ENCODE measurements around the gene NME5.

The NME5 gene

GRCh38 chr5:138129347-138129746, 9.9 kb downstream of the NME5 start:
- no peak overlapping the region for H3K27ac ChIP-seq (ENCODE audit: low read depth, low read length)
- H3K36me3 ChIP-seq (ENCODE audit: insufficient read depth, low read length) = no peaks in the 10 kb centered on the region
- no peaks in the 10 kb centered on the region for H3K4me1 ChIP-seq (ENCODE audit: insufficient read depth, low read length)
- no peak overlapping the region for H3K9ac ChIP-seq (ENCODE audit: low read length)
- no peaks in the 10 kb centered on the region for H3K27me3 ChIP-seq (ENCODE audit: control insufficient read depth in 1 of 2, insufficient read depth in 2 of 2, low read length in 2 of 2)
- H3K9me3 ChIP-seq (ENCODE audit: low read length) = no peaks in the 10 kb centered on the region
- no peak overlapping the region for H3K4me3 ChIP-seq (ENCODE audit: low read depth in 1 of 2, low read length in 2 of 2)

DNA sequence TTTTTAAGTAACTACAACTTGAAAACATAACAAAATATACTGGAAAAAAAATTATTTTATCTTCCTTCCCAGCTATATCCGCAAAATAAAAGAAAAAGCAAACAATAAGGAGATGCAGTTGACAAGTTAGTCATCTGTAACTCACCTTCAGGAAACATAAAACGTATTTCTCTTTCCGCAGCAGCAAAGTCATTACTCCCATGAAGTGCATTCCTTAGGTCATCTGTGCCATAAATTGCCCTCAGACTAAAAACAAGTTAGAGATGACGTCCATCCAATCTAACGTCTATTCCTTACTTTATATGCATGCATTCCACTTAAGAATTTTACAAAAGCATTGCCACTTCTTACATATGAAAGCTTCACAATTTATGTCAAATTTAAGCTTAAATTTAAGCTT, 10.9 kb downstream of the NME5 start:
- Histone ChIP-seq H3K9me3 (ENCODE audit: low read length) (no peaks in the 10 kb centered on the region), H3K9ac (ENCODE audit: low read length) (no peak overlapping the region), H3K27me3 (ENCODE audit: control insufficient read depth in 1 of 2, insufficient read depth in 2 of 2, low read length in 2 of 2) (no peaks in the 10 kb centered on the region), H3K4me1 (ENCODE audit: insufficient read depth, low read length) (no peaks in the 10 kb centered on the region), H3K36me3 (ENCODE audit: insufficient read depth, low read length) (no peaks in the 10 kb centered on the region), H3K27ac (ENCODE audit: low read depth, low read length) (no peak overlapping the region), H3K4me3 (ENCODE audit: low read depth in 1 of 2, low read length in 2 of 2) (no peak overlapping the region)

GRCh38 chr5:138115254-138115653, 24.0 kb downstream of the NME5 start:
- Histone ChIP-seq H3K4me3 (ENCODE audit: low read depth in 1 of 2, low read length in 2 of 2) (no peak overlapping the region), H3K9me3 (ENCODE audit: low read length) (no peaks in the 10 kb centered on the region), H3K27ac (ENCODE audit: low read depth, low read length) (no peak overlapping the region), H3K36me3 (ENCODE audit: insufficient read depth, low read length) (no peaks in the 10 kb centered on the region), H3K9ac (ENCODE audit: low read length) (no peak overlapping the region), H3K4me1 (ENCODE audit: insufficient read depth, low read length) (no peaks in the 10 kb centered on the region), H3K27me3 (ENCODE audit: control insufficient read depth in 1 of 2, insufficient read depth in 2 of 2, low read length in 2 of 2) (no peaks in the 10 kb centered on the region)

- no peak overlapping the region for H3K27ac ChIP-seq (ENCODE audit: low read depth, low read length)
- H3K4me1 ChIP-seq (ENCODE audit: insufficient read depth, low read length) = no peaks in the 10 kb centered on the region
- H3K9ac ChIP-seq (ENCODE audit: low read length) = no peak overlapping the region
- no peak overlapping the region for H3K4me3 ChIP-seq (ENCODE audit: low read depth in 1 of 2, low read length in 2 of 2)
- H3K27me3 ChIP-seq (ENCODE audit: control insufficient read depth in 1 of 2, insufficient read depth in 2 of 2, low read length in 2 of 2) = no peaks in the 10 kb centered on the region
- H3K36me3 ChIP-seq (ENCODE audit: insufficient read depth, low read length) = no peaks in the 10 kb centered on the region
- no peaks in the 10 kb centered on the region for H3K9me3 ChIP-seq (ENCODE audit: low read length)
Observed at GRCh38 chr5:138111937-138112336, 27.3 kb downstream of the NME5 start.

DNA sequence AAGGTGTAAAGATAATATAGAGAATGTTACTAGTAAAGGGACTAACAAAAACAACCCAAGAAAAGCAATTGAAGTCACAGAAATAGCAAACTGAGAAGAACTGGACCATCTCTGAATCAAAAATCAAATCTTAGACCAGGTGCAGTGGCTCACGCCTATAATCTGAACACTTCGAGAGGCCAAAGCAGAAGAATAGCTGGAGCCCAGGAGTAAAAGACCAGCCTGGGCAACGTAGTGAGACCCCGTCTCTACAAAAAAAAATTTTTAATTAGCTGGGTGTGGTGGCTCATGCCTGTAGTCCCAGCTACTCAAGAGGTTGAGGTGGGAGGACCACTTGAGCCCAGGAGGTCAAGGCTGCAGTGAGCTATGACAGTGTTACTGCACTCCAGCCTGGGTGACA, 28.0 kb downstream of the NME5 start:
- H3K4me3 ChIP-seq (ENCODE audit: low read depth in 1 of 2, low read length in 2 of 2) = no peak overlapping the region
- H3K27me3 ChIP-seq (ENCODE audit: control insufficient read depth in 1 of 2, insufficient read depth in 2 of 2, low read length in 2 of 2) = no peaks in the 10 kb centered on the region
- no peaks in the 10 kb centered on the region for H3K4me1 ChIP-seq (ENCODE audit: insufficient read depth, low read length)
- no peak overlapping the region for H3K9ac ChIP-seq (ENCODE audit: low read length)
- no peaks in the 10 kb centered on the region for H3K9me3 ChIP-seq (ENCODE audit: low read length)
- no peak overlapping the region for H3K27ac ChIP-seq (ENCODE audit: low read depth, low read length)
- no peaks in the 10 kb centered on the region for H3K36me3 ChIP-seq (ENCODE audit: insufficient read depth, low read length)

- no peaks in the 10 kb centered on the region for H3K36me3 ChIP-seq (ENCODE audit: insufficient read depth, low read length)
- H3K27me3 ChIP-seq (ENCODE audit: control insufficient read depth in 1 of 2, insufficient read depth in 2 of 2, low read length in 2 of 2) = no peaks in the 10 kb centered on the region
- no peak overlapping the region for H3K27ac ChIP-seq (ENCODE audit: low read depth, low read length)
- H3K9ac ChIP-seq (ENCODE audit: low read length) = no peak overlapping the region
- H3K9me3 ChIP-seq (ENCODE audit: low read length) = no peaks in the 10 kb centered on the region
- H3K4me1 ChIP-seq (ENCODE audit: insufficient read depth, low read length) = no peaks in the 10 kb centered on the region
- no peak overlapping the region for H3K4me3 ChIP-seq (ENCODE audit: low read depth in 1 of 2, low read length in 2 of 2)
Observed at GRCh38 chr5:138110266-138110963, 28.8 kb downstream of the NME5 start.

DNA sequence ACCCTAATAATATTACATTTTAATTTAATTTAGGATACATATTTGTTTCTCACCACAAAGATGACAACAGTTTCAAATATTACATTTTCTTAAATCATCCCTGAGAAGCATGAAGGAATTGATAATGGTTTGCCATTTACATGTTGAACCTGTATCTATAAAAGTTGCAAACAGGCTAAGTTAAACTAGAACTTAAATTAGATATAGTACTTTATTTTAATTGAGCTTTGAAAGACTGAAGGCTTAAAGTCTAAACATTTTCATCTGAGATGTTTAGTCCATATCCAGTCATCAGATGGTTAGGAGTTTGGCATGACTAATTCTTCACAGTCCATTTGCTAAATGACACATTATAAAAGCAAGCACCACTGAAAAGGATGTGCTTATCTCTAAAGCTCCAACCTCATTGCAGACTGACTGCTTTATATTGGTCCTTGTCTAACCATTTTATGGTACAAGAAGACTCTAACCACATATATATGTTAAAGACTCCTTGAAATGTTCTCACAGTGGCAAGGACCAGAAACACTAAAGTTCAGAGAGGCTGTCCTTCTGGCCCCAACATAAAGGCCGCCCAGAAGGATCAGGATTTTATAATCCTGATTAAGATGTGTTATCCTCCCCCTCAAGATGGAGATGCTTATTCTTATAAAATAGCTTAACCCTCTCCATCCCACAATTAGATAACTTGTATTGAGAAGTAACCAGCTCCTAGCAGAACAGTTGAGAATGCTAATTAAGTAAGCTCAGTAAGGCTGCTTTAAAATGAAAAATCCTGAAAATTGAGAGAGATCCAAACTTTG, 29.6 kb downstream of the NME5 start:
- Histone ChIP-seq H3K36me3 (ENCODE audit: insufficient read depth, low read length) (no peaks in the 10 kb centered on the region), H3K4me1 (ENCODE audit: insufficient read depth, low read length) (no peaks in the 10 kb centered on the region), H3K4me3 (ENCODE audit: low read depth in 1 of 2, low read length in 2 of 2) (no peak overlapping the region), H3K27me3 (ENCODE audit: control insufficient read depth in 1 of 2, insufficient read depth in 2 of 2, low read length in 2 of 2) (no peaks in the 10 kb centered on the region), H3K27ac (ENCODE audit: low read depth, low read length) (no peak overlapping the region), H3K9ac (ENCODE audit: low read length) (no peak overlapping the region), H3K9me3 (ENCODE audit: low read length) (no peaks in the 10 kb centered on the region)

DNA sequence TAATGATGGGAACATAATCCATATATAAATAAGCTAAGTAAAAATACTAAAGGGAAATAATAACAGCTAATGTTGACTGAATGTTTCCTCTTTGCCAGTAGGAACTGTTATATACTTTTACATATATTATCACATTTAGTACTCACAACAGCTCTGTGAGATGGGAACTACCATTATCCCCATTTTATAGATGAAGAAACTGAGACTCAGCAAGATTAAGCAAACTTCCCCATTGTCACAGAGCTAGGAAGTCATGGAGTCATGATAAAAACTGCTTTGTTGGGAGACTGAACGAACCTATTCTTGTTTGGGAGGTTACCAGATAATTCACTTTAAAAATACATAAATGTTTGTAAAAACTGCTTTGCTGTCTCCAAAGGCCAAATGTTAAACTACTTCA, 32.0 kb downstream of the NME5 start:
- Histone ChIP-seq H3K4me3 (ENCODE audit: low read depth in 1 of 2, low read length in 2 of 2) (no peak overlapping the region), H3K27ac (ENCODE audit: low read depth, low read length) (no peak overlapping the region), H3K9ac (ENCODE audit: low read length) (no peak overlapping the region)

GRCh38 chr5:138105709-138106108, 33.5 kb downstream of the NME5 start:
- H3K27ac ChIP-seq (ENCODE audit: low read depth, low read length) = no peak overlapping the region
- H3K27me3 ChIP-seq (ENCODE audit: control insufficient read depth in 1 of 2, insufficient read depth in 2 of 2, low read length in 2 of 2) = no peaks in the 10 kb centered on the region
- H3K4me1 ChIP-seq (ENCODE audit: insufficient read depth, low read length) = no peaks in the 10 kb centered on the region
- H3K9ac ChIP-seq (ENCODE audit: low read length) = no peak overlapping the region
- H3K9me3 ChIP-seq (ENCODE audit: low read length) = no peaks in the 10 kb centered on the region
- H3K36me3 ChIP-seq (ENCODE audit: insufficient read depth, low read length) = no peaks in the 10 kb centered on the region
- H3K4me3 ChIP-seq (ENCODE audit: low read depth in 1 of 2, low read length in 2 of 2) = no peak overlapping the region

More for the DNA sequence above, 32.0 kb downstream of the NME5 start:
- H3K9me3 ChIP-seq (ENCODE audit: low read length) = no peaks in the 10 kb centered on the region
- H3K4me1 ChIP-seq (ENCODE audit: insufficient read depth, low read length) = no peaks in the 10 kb centered on the region
- no peaks in the 10 kb centered on the region for H3K27me3 ChIP-seq (ENCODE audit: control insufficient read depth in 1 of 2, insufficient read depth in 2 of 2, low read length in 2 of 2)
- H3K36me3 ChIP-seq (ENCODE audit: insufficient read depth, low read length) = no peaks in the 10 kb centered on the region

GRCh38 chr5:138103319-138103637, 36.0 kb downstream of the NME5 start:
- no peaks in the 10 kb centered on the region for H3K9me3 ChIP-seq (ENCODE audit: low read length)
- H3K27ac ChIP-seq (ENCODE audit: low read depth, low read length) = no peak overlapping the region
- H3K9ac ChIP-seq (ENCODE audit: low read length) = no peak overlapping the region
- H3K4me1 ChIP-seq (ENCODE audit: insufficient read depth, low read length) = no peaks in the 10 kb centered on the region
- H3K4me3 ChIP-seq (ENCODE audit: low read depth in 1 of 2, low read length in 2 of 2) = no peak overlapping the region
- H3K27me3 ChIP-seq (ENCODE audit: control insufficient read depth in 1 of 2, insufficient read depth in 2 of 2, low read length in 2 of 2) = no peaks in the 10 kb centered on the region
- H3K36me3 ChIP-seq (ENCODE audit: insufficient read depth, low read length) = no peaks in the 10 kb centered on the region

DNA sequence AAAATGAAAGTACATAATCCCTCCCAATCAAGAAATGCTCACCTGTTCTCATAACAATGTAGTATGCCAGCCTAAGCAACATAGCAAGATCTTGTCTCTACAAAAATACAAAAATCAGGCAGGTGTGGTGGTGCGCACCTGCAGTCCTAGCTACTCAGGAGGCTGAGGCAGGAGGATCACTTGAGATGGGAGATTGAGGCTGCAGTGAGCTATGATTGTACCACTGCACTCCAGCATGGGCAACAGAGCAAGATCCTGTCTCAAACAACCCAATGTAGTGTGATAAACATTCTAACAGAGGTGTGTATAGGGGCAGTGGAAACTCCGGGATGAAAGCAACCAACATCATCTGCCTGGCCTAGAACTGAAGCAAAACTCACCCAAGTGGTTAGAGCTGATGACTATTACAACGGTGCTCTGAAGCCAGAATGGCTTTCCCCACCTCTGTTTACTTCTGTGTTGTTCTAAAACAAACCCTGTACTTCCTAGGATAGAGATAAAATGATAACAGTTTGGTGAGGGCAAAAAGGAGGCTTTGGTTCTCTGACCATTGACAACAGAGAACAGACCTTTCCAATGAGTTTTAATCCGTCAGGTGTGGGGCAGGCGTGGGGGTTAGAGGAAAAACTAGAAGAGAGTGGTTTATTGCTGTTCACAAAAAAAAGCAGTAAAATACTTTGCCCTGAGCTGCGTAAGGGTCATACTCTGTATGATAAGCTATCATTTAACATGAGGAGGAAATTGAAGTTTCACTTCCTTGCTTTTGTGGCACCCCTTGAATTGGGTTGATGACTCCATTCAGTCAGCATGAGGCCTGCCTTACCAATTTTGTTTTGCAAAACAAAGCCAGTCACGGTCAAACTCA, 36.5 kb downstream of the NME5 start:
- no peaks in the 10 kb centered on the region for H3K4me1 ChIP-seq (ENCODE audit: insufficient read depth, low read length)
- no peak overlapping the region for H3K4me3 ChIP-seq (ENCODE audit: low read depth in 1 of 2, low read length in 2 of 2)
- H3K9me3 ChIP-seq (ENCODE audit: low read length) = no peaks in the 10 kb centered on the region
- H3K27me3 ChIP-seq (ENCODE audit: control insufficient read depth in 1 of 2, insufficient read depth in 2 of 2, low read length in 2 of 2) = no peaks in the 10 kb centered on the region
- no peaks in the 10 kb centered on the region for H3K36me3 ChIP-seq (ENCODE audit: insufficient read depth, low read length)
- H3K27ac ChIP-seq (ENCODE audit: low read depth, low read length) = no peak overlapping the region
- no peak overlapping the region for H3K9ac ChIP-seq (ENCODE audit: low read length)

Data from muscle layer of colon (tissue), 2 donors.